Measurements from ENCODE around the gene TAS2R30.
"Not testable (repeated sequence)": the region's sequence is repeated elsewhere in the genome, so short reads cannot be mapped to it uniquely, and the experiment has no call there.

Gene TAS2R30

GRCh38 chr12:11130999-11131398 lies 3.4 kb downstream of the TAS2R30 start:
- Histone ChIP-seq H3K27ac (ENCODE audit: low read length) (no peak overlapping the region), H3F3A (ENCODE audit: insufficient read depth, low read length) (no peaks in the 10 kb centered on the region)

DNA sequence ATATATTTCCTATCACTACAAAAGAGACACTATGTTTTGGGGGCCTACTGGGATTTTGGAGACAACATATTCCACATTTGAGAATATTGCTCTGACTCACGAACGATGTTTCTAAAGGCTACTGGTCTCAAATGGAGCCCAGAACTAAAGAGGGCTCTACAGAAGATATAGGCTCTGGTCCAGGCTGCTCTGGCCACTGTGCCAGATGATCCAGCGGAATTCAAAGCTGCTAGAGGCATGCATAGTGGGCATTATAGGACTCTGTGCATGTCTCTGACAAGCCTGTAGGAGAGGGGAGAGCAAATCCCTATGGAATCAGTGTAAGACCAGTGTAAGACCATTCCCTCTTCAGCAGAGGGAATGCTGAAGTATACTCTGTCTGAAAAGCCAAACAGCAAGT lies 4.1 kb downstream of the TAS2R30 start:
- H4K20me1 ChIP-seq (ENCODE audit: insufficient read depth, low read length) = no peaks in the 10 kb centered on the region
- H3F3A ChIP-seq (ENCODE audit: insufficient read depth, low read length) = no peaks in the 10 kb centered on the region
- H3K4me1 ChIP-seq (ENCODE audit: low read length) = no peaks in the 10 kb centered on the region
- H3K9me3 ChIP-seq (replicated peaks; ENCODE audit: insufficient read depth, low read length) = no peaks in the 10 kb centered on the region
- no peak overlapping the region for H3K9ac ChIP-seq (ENCODE audit: low read length)
- no peak overlapping the region for H3K4me2 ChIP-seq (ENCODE audit: low read depth, low read length)
- no peaks in the 10 kb centered on the region for H3K9me2 ChIP-seq (replicated peaks; ENCODE audit: insufficient read depth, low read length)
- no peak overlapping the region for H3K4me3 ChIP-seq (ENCODE audit: low read length)
- no peak overlapping the region for H2AFZ ChIP-seq (ENCODE audit: low read length)
- peaks cover 48% of the 10 kb centered on the region for H3K79me2 ChIP-seq (ENCODE audit: low read length)
- no peaks in the 10 kb centered on the region for H3K36me3 ChIP-seq (replicated peaks; ENCODE audit: insufficient read depth, low read length)
- no peak for TF ChIP-seq EZH2 (optimal IDR thresholded peaks at IDR 0.05; ENCODE audit: low read depth, low read length)
- TF ChIP-seq EZH2phosphoT487 (IDR thresholded peaks at IDR 0.05; ENCODE audit: low read length) = no peak
- TF ChIP-seq CTCF (IDR thresholded peaks at IDR 0.05; ENCODE audit: low read length) = no peak
- DNase-seq = no peak
- H3K27me3 ChIP-seq (replicated peaks; ENCODE audit: insufficient read depth, low read length) = no peaks in the 10 kb centered on the region
- H3K27ac ChIP-seq (ENCODE audit: low read length) = no peak overlapping the region

More at GRCh38 chr12:11130999-11131398, 3.4 kb downstream of the TAS2R30 start:
- H3K36me3 ChIP-seq (replicated peaks; ENCODE audit: insufficient read depth, low read length) = no peaks in the 10 kb centered on the region
- no peaks in the 10 kb centered on the region for H3K9me2 ChIP-seq (replicated peaks; ENCODE audit: insufficient read depth, low read length)
- H4K20me1 ChIP-seq (ENCODE audit: insufficient read depth, low read length) = no peaks in the 10 kb centered on the region
- H3K9me3 ChIP-seq (replicated peaks; ENCODE audit: insufficient read depth, low read length) = no peaks in the 10 kb centered on the region
- no peak overlapping the region for H3K4me3 ChIP-seq (ENCODE audit: low read length)
- DNase-seq = no peak
- H3K4me2 ChIP-seq (ENCODE audit: low read depth, low read length) = no peak overlapping the region
- H3K27me3 ChIP-seq (replicated peaks; ENCODE audit: insufficient read depth, low read length) = no peaks in the 10 kb centered on the region
- H3K79me2 ChIP-seq (ENCODE audit: low read length) = peaks cover 54% of the 10 kb centered on the region
- H2AFZ ChIP-seq (ENCODE audit: low read length) = no peak overlapping the region
- no peaks in the 10 kb centered on the region for H3K4me1 ChIP-seq (ENCODE audit: low read length)
- TF ChIP-seq EZH2phosphoT487 (IDR thresholded peaks at IDR 0.05; ENCODE audit: low read length) (no peak), EZH2 (optimal IDR thresholded peaks at IDR 0.05; ENCODE audit: low read depth, low read length) (no peak), CTCF (IDR thresholded peaks at IDR 0.05; ENCODE audit: low read length) (no peak)
- H3K9ac ChIP-seq (ENCODE audit: low read length) = no peak overlapping the region

- not testable (repeated sequence) for H3K4me2 ChIP-seq (ENCODE audit: low read depth, low read length); H2AFZ ChIP-seq (ENCODE audit: low read length); H3K4me3 ChIP-seq (ENCODE audit: low read length); H3K27me3 ChIP-seq (replicated peaks; ENCODE audit: insufficient read depth, low read length); H4K20me1 ChIP-seq (ENCODE audit: insufficient read depth, low read length); H3K4me1 ChIP-seq (ENCODE audit: low read length); DNase-seq; H3K9ac ChIP-seq (ENCODE audit: low read length); H3K36me3 ChIP-seq (replicated peaks; ENCODE audit: insufficient read depth, low read length); H3K9me3 ChIP-seq (replicated peaks; ENCODE audit: insufficient read depth, low read length); H3K27ac ChIP-seq (ENCODE audit: low read length); H3K9me2 ChIP-seq (replicated peaks; ENCODE audit: insufficient read depth, low read length); H3F3A ChIP-seq (ENCODE audit: insufficient read depth, low read length)
- H3K79me2 ChIP-seq (ENCODE audit: low read length) = peaks cover 82% of the 10 kb centered on the region
These were observed 20.3 kb downstream of the TAS2R30 start for GRCh38 chr12:11114130-11114529.

DNA sequence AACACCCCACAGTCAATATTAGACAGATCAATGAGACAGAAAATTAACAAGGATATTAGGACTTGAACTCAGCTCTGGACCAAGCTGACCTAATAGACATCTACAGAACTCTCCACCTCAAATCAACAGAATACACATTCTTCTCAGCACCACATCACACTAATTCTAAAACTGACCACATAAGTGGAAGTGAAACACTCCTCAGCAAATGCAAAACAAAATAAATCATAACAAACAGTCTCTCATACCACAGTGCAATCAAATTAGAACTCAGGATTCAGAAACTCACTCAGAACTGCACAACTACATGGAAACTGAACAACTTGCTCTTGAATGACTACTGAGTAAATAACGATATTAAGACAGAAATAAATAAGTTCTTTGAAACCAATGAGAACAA lies 23.2 kb downstream of the TAS2R30 start:
- not testable (repeated sequence) for H3K27me3 ChIP-seq (replicated peaks; ENCODE audit: insufficient read depth, low read length); H3K9me2 ChIP-seq (replicated peaks; ENCODE audit: insufficient read depth, low read length); H2AFZ ChIP-seq (ENCODE audit: low read length); H3K36me3 ChIP-seq (replicated peaks; ENCODE audit: insufficient read depth, low read length); H3K4me1 ChIP-seq (ENCODE audit: low read length); H3K4me3 ChIP-seq (ENCODE audit: low read length); H3K27ac ChIP-seq (ENCODE audit: low read length); H3F3A ChIP-seq (ENCODE audit: insufficient read depth, low read length); H3K4me2 ChIP-seq (ENCODE audit: low read depth, low read length); H3K9ac ChIP-seq (ENCODE audit: low read length); H4K20me1 ChIP-seq (ENCODE audit: insufficient read depth, low read length); H3K9me3 ChIP-seq (replicated peaks; ENCODE audit: insufficient read depth, low read length)
- peaks cover 83% of the 10 kb centered on the region for H3K79me2 ChIP-seq (ENCODE audit: low read length)
- DNase-seq = peak; percentile 18

Data from MM.1S (cell line).